Epithelial cell of esophagus (primary cell): ENCODE results near the gene ZC3H6.
A peak's percentile ranks its signal among the peaks of the same experiment; 100 is the strongest.
"Not testable (repeated sequence)": the region's sequence is repeated elsewhere in the genome, so short reads cannot be mapped to it uniquely, and the experiment has no call there.

Experiments
- DNase-seq: peaks from one replicate; pipeline ENCODE4 v3.0.0; 2010; ENCODE audit warnings: low read depth
- H3K4me3 ChIP-seq: 2 replicates; pipeline ENCODE4 v1.5.1; 2011; ENCODE audit warnings: mild to moderate bottlenecking, low read length, control low read depth
- CTCF ChIP-seq: IDR thresholded peaks from 2 replicates; pipeline ENCODE4 v1.5.1; 2011; ENCODE audit warnings: low read depth, mild to moderate bottlenecking, low read length, control low read depth, inconsistent platforms; ENCODE audit not compliant: insufficient read depth; ENCODE audit errors: missing control alignments

Gene ZC3H6

GRCh38 chr2:112345030-112346027, 69.9 kb downstream of the ZC3H6 start:
- H3K4me3 ChIP-seq: no peak overlapping the region
- no peak for DNase-seq
- TF ChIP-seq CTCF: peak; percentile 17

- not testable (repeated sequence) for DNase-seq, H3K4me3 ChIP-seq
Measured at GRCh38 chr2:112352292-112352691, 76.9 kb downstream of the ZC3H6 start.

- not testable (repeated sequence) for DNase-seq, H3K4me3 ChIP-seq
Measured at GRCh38 chr2:112352809-112353603, 77.6 kb downstream of the ZC3H6 start.

GRCh38 chr2:112354335-112354734, 78.9 kb downstream of the ZC3H6 start:
- H3K4me3 ChIP-seq, DNase-seq: not testable (repeated sequence)

DNA sequence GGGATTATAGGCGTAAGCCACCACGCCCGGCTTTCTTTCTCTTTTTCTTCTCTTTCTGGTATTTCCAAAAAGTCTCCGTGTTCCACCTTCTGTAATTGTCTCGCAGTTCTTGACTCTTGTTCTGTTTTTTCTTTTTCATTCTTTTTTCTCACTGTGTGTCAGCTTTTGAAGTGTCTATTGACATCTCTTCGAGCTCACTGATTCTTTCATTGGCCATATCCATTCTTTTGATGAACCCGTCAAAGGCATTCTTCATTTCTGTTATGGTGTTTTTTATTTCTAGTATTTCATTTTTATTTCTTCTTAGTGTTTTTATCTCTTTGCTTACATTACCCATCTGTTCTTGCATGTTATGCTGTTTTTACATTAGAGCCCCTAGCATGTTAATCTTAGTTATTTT, 84.7 kb downstream of the ZC3H6 start:
- H3K4me3 ChIP-seq, DNase-seq: not testable (repeated sequence)
